Stimulated activated CD8-positive, alpha-beta memory T cell treated with anti-CD3 and anti-CD28 coated beads, Interleukin-12 subunit alpha, Interleukin-12 subunit beta, amount 100 ng/mL, for 24 hours (primary cell): ENCODE measurements around the gene SHISAL1.
"Not testable (repeated sequence)": the region's sequence is repeated elsewhere in the genome, so short reads cannot be mapped to it uniquely, and the experiment has no call there.

ENCODE experiments used
- DNase-seq: peaks from one replicate; pipeline ENCODE4 v3.0.0-alpha.2; 2020; ENCODE audit errors: extremely low read depth

Gene SHISAL1

DNA sequence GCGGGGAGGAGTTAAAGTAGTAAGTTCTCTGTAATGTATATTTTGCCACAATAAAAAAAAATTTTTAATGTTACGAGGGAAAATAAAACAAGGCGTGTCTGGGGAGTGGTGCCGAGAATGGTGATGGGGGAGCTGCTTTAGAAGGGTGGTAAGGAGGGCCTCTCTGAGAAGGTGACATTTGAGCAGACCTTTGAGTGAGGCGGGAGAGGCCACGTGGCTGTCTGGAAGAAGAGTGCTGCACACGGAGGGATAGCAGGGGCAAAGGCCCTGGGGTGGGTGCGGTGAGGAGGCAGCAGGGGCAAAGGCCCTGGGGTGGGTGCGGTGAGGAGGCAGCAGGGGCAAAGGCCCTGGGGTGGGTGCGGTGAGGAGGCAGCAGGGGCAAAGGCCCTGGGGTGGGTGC, 10.4 kb downstream of the SHISAL1 start:
- DNase-seq, result not testable (repeated sequence)

DNA sequence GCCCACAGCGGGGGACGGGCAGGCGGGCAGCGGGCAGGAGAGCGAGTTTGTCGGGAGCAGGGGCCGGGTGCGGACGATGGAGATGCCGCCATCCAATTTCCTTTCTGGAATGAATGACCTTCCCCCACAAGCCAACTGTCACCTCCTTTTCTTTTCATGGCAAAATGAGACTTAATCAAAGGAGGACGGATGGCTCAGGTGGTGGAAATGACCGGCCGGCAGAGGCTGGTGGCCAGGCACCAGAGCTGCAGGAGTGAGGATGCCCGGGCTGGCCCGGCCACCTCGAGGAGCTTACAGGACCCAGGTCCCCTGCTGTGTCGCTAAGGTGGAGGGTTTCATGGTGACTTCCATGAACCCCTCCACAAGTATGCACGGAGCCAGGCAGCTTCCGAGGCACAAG, 11.7 kb downstream of the SHISAL1 start:
- DNase-seq, result no peak

DNA sequence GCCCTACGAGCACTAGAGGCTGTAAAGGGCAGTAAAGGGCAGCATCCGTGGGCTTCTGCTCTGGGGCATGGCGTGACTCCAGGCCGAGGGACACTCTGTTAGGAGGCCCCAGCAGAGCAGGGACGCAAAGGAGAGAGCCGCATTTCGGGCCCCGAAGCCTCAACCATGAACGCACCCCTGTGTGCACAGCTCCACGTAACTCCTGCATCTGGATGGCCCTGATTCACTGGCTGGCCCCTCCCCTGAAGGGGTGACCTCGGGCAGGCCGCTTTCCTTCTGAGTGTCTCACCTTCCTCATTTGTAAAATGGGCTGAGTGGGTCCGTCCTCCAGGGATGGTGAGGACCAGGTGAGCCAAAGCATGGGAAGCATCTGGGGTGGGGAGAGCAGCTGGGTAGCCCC, 13.6 kb downstream of the SHISAL1 start:
- DNase-seq, result no peak

- no peak for DNase-seq
Observed at GRCh38 chr22:44298406-44299091, 14.2 kb downstream of the SHISAL1 start.

DNA sequence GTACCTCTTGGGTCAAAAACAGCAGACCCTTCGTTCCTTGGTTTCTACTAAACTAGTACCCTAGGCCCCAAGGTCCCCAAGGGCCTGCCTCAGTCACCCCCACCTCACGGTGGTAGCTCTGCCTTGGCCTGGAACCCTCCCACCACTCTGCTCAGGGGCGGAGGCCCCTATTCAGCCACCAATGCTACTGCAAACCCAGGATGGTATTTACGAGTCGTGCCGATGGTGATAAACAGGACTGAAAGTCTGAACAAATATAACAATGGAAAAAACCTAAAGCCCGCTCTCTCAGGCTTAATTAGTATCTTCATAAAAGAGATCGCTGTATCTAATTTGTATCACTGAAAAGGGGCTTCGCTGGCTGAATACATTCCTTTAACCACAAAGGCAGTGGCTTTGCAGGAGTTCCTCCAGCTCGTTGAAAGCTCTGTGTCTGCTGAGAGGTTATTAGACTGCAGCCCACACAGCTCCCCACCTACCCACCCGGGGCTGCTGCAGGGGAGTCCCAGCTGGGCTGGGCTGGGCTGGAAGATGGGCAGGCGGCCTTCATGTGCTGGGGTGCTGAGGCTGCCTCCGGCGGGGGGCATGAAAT, 15.2 kb downstream of the SHISAL1 start:
- DNase-seq, result no peak

- DNase-seq, result no peak
Observed at GRCh38 chr22:44295406-44295805, 17.3 kb downstream of the SHISAL1 start.

GRCh38 chr22:44293876-44294275, 18.9 kb downstream of the SHISAL1 start:
- no peak for DNase-seq

DNA sequence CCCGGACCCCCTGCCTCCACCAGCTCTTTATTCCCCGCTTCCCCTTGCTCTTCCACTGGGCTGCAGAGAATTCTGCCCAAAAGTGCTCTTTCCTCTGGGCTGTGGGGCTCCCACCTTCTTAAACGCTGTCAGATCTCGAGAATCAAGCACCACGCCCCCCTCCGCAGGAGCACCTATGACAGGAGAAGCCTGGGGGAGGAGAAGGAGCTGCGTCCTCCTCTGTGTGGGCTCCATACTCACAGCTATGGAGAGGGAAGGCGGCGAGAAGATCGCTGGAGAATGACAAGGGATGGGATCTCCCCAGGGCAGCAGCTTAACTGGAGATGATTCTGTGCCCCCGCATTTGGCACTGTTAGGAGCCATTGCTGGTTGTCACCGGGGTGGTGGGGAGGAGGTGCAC, 19.7 kb downstream of the SHISAL1 start:
- no peak for DNase-seq

DNA sequence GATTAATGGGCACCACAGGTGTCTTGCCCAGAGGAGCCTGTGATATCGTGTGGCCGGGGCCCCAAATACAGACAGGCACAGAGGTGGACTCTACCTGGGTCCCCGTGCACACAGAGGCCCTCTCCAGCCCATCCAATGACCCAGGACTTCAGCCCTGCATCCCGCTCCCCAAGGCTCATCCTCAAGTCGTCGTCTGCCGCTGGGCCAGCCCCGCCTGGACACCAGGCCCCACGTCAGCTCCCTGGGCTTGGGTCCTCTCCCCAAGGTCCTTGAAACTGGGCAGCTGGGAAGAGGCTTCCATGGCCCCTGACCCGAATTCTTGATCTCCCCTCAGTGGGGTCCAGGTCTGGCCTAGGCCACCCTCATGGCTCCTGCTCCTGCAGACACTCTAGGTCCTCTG, 20.2 kb downstream of the SHISAL1 start:
- no peak for DNase-seq

DNA sequence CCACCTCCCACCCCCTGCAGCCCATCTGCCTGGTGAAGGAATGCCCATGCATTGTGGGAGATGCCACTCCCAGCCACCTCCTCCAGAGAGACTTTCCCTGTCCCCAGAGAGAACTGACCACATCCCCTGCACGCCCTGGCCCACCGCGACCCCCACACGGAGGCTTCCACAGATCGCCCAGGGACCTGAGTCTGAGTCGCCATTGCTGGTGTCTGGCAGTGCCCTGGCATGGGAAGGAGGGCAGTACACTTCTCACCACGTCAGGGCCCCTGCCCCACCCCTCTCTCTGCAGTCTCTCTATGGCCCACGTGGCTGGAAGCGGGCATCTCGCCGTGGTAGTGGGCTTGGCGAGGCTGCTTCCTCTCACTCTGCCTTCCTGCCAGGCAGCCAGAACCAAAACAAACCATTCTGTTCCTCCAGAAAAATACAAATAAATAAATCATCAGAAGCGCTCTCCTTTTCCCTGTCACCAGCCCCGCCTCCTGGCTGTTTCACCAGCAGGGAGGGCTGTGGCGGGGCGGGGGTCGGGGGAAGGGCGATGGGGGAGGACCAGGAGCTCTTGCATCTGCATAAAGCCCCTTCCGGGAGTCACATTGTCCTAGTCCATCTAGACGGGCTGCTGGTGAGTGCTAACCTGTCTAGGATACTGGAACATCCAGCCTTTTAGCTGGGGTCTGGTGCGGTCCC, 20.9 kb downstream of the SHISAL1 start:
- no peak for DNase-seq

- DNase-seq, result no peak
Observed at GRCh38 chr22:44291265-44291664, 21.5 kb downstream of the SHISAL1 start.

GRCh38 chr22:44289414-44290171, 23.2 kb downstream of the SHISAL1 start:
- DNase-seq, result no peak

- no peak for DNase-seq
Observed at GRCh38 chr22:44288913-44289312, 23.8 kb downstream of the SHISAL1 start.

GRCh38 chr22:44287741-44288140, 25.0 kb downstream of the SHISAL1 start:
- DNase-seq, result no peak

GRCh38 chr22:44287121-44287693, 25.5 kb downstream of the SHISAL1 start:
- DNase-seq, result no peak

- DNase-seq, result no peak
Observed at GRCh38 chr22:44286646-44287045, 26.1 kb downstream of the SHISAL1 start.

DNA sequence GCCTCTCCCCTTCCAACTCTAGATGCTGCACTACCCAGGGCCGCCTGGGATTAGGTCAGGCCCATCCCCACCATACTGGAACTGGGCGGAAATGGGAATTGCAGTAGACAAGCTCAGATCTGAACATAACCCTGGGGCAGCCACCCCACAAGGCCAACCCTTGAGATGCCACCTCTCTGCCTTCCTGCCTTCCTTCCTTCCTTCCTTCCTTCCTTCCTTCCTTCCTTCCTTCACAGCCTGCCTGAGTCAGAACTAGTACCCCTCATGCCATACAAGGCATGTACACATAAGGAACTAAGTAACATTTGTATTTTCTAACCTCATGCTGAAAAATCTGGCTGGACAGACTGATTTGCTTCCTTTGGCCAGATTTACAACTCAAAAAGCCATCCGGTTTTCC, 28.0 kb downstream of the SHISAL1 start:
- no peak for DNase-seq

GRCh38 chr22:44281768-44282637, 30.7 kb downstream of the SHISAL1 start:
- DNase-seq, result no peak

DNA sequence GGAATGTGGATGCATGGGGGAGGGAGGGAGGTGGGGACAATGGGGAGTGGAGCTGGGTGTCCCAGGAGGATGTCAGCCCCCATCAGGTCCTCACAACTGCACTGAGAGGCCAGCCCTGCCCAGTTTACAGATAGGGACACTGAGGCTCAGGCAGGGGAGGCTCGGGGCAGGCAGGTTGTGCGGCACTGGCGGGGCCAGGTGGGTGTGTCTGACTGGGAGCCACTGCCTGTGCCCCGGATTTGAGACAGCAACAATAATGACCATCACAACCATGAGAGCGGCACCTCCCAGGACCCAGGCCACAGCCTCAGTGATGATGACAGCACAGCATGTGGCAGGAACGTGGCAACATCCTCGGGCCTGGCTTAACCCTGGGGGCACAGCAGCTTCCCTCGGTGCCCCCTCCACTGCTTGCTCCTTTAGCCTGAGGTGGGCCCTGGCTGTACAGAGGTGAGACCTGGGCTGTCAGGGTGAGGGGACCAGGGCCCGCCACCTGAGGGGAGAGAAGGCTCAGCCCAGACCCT, 32.0 kb downstream of the SHISAL1 start:
- no peak for DNase-seq

- no peak for DNase-seq
Observed at GRCh38 chr22:44279069-44279360, 33.7 kb downstream of the SHISAL1 start.
